Stomach (tissue), 9 donors: ENCODE measurements around the gene TBC1D14. TPM values are rescaled to one million over a fixed set of nuclear protein-coding genes. Genes with fewer than 3 reads are reported as not detected.

ENCODE experiments used
- DNase-seq, 2 donors: peaks; one replicate each; pipeline versions ENCODE4 v3.0.0 to v3.0.0-alpha.2; 2013 to 2019
- H3K27ac ChIP-seq, 5 donors: fragments of 200-600 bp in 4 of 5; sonication (generic) in 4 of 5; one replicate each; pipeline ENCODE4 v1.5.1; 2013 to 2019; ENCODE audit warnings: mild to moderate bottlenecking in 1 of 5, moderate library complexity in 1 of 5
- H3K27me3 ChIP-seq, 3 donors: fragments of 200-600 bp; sonication (generic); one replicate each; pipeline ENCODE4 v1.5.1; 2017 to 2019; ENCODE audit warnings: mixed run types in 1 of 3
- H3K36me3 ChIP-seq, 4 donors: fragments of 200-600 bp; sonication (generic); 1 replicate in 3 of 4; 2 replicates in 1 of 4; pipeline ENCODE4 v1.5.1; 2016 to 2019
- H3K4me1 ChIP-seq, 4 donors: fragments of 200-600 bp; sonication (generic); one replicate each; pipeline ENCODE4 v1.5.1; 2016 to 2019
- H3K4me3 ChIP-seq, 4 donors: fragments of 200-600 bp; sonication (generic) in 3 of 4; one replicate each; pipeline ENCODE4 v1.5.1; 2016 to 2019; ENCODE audit warnings: mild to moderate bottlenecking in 1 of 4
- H3K9me3 ChIP-seq, 4 donors: fragments of 200-600 bp; sonication (generic); one replicate each; pipeline ENCODE4 v1.5.1; 2016 to 2019
- CTCF ChIP-seq, 7 experiments: fragments of 450-650 bp in 4 of 7; fragments of 200-600 bp in 3 of 7; sonication (generic) in 3 of 7; IDR thresholded peaks; one replicate each; pipeline ENCODE4 v1.5.1; 2016 to 2019; ENCODE audit warnings: antibody characterized with exemption in 7 of 7, control low read depth in 2 of 7, mild to moderate bottlenecking in 1 of 7
- EP300 ChIP-seq: sonication (generic); formaldehyde crosslinking; IDR thresholded peaks from one replicate; pipeline ENCODE4 v1.6.1; 2017; ENCODE audit warnings: antibody characterized with exemption
- POLR2A ChIP-seq, 4 donors: fragments of 450-650 bp; IDR thresholded peaks; one replicate each; pipeline ENCODE4 v1.6.1; 2016; ENCODE audit warnings: antibody characterized with exemption in 4 of 4, control low read depth in 2 of 4, mild to moderate bottlenecking in 1 of 4, moderate library complexity in 1 of 4
- POLR2AphosphoS5 ChIP-seq, 3 donors: sonication (generic); formaldehyde crosslinking; IDR thresholded peaks; one replicate each; pipeline ENCODE4 v1.6.1; 2016; ENCODE audit warnings: antibody characterized with exemption in 3 of 3
- WGBS, 5 donors: extraction: QIAGEN DNeasy Blood & Tissue Kit in 3 of 5; methylation state at CpG; one replicate each; pipeline versions ENCODE4 v1.1.5 to v1.1.7; 2013 to 2018; 5-methylcytosine and 5-hydroxymethylcytosine counted together
- intact Hi-C: fragments of 100-400 bp; cut with DNase I; formaldehyde crosslinking; loops from one replicate; pipeline ENCODE4 v1.15.1; 2023; ENCODE audit warnings: low total_unique reads
- polyA plus RNA-seq, 3 donors: library from polyadenylated mRNA; stranded (reverse); fragments of 200-250 nt; gene quantifications; one replicate each; pipeline ENCODE4 v1.2.3, GENCODE V29; 2013
- total RNA-seq, 5 donors: library from RNA; depleted of rRNA; stranded (reverse); fragments of >200 nt; gene quantifications; one replicate each; pipeline versions ENCODE4 v1.1.0 to v1.2.3, GENCODE V29; 2014 to 2016
- donor health status: healthy with polysubstance abuse.
- donor health status: Bipolar disorder and iron deficiency.
- donor health status: healthy.

The TBC1D14 gene
- total and polyA plus RNA-seq, 8 donors: 19.5 to 72.4 (median 40.4) TPM

DNA sequence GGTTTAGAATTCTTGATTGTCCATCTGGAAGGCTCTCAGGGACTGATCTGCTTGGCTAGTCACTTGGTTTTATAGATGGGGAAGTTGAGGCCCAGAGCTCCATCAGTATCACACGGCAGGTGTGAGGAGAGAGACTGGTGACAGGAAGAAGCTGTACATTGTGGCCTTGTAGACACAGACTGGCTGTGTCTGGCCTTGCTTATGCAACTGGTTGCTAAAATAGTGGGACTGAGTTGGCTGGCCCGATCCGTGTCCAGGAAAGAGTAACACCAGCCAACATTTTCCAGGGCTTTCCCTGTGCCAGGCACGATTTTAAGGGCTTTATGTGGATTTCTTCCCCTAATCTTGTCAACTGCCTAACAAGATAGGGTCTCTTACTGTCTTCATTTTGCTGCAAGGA is 2.8 kb downstream of the TBC1D14 start:
- Histone ChIP-seq H3K36me3 (no peaks in the 10 kb centered on the region), H3K4me3 (no peak overlapping the region), H3K27ac (peak overlapping the region in 4 of 5 donors; percentile 20 to 100 (median 74)), H3K9me3 (no peaks in the 10 kb centered on the region), H3K27me3 (peaks cover 0 to 2% (median 0%) of the 10 kb centered on the region in 3 donors), H3K4me1 (peaks cover 60 to 88% (median 80%) of the 10 kb centered on the region in 4 donors)
- no peak for DNase-seq
- TF ChIP-seq POLR2AphosphoS5 (IDR thresholded peaks at IDR 0.05) (no peak), EP300 (no peak), POLR2A (IDR thresholded peaks at IDR 0.05) (no peak), CTCF (IDR thresholded peaks at IDR 0.05) (no peak)
- WGBS, 5 donors: 23 to 67% (median 47%) methylated on average over 4 of the region's 4 CpGs
- intact Hi-C loops: no loop called here

DNA sequence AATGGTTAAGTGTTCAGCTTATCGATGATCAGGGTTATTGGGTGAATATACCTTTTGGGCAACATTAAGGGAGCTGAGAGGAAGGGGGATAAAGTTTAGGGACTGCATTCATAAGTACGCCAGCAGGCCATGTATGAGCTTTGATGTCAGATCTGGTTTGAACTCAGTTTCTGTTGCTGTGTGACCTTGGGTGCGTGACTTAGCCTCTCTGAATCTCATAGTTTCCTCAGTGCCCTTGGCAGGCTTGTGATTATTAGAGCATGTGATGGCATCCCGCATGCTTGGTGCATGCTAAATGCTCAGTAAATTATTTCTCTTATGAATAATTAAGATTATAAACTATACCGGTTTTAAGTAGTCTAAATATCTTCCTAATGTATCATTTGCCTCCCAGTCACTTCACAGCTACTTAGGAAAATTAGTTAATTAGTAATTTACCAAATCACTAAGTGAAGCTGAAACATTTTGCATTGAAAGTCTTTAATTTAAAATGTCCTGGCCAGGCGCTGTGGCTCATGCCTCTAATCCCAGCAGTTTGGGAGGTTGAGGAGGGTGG is 3.8 kb downstream of the TBC1D14 start:
- 84 to 93% (median 86%) methylated on average over 6 of the region's 6 CpGs for WGBS, 5 donors
- DNase-seq: no peak
- H3K36me3 ChIP-seq: no peaks in the 10 kb centered on the region
- intact Hi-C loops: no loop called here
- TF ChIP-seq POLR2AphosphoS5 (IDR thresholded peaks at IDR 0.05): no peak
- no peak for TF ChIP-seq CTCF (IDR thresholded peaks at IDR 0.05)
- TF ChIP-seq POLR2A (IDR thresholded peaks at IDR 0.05): no peak
- no peak for TF ChIP-seq EP300
- H3K9me3 ChIP-seq: no peaks in the 10 kb centered on the region
- H3K4me1 ChIP-seq: peaks cover 63 to 88% (median 80%) of the 10 kb centered on the region in 4 donors
- H3K27me3 ChIP-seq: no peaks in the 10 kb centered on the region
- H3K4me3 ChIP-seq: no peak overlapping the region
- peak overlapping the region in 4 of 5 donors; percentile 20 to 100 (median 62) for H3K27ac ChIP-seq

- no peak for TF ChIP-seq POLR2AphosphoS5 (IDR thresholded peaks at IDR 0.05)
- no peak for TF ChIP-seq POLR2A (IDR thresholded peaks at IDR 0.05)
- no peak for TF ChIP-seq EP300
- no peak for TF ChIP-seq CTCF (IDR thresholded peaks at IDR 0.05)
- no peaks in the 10 kb centered on the region for H3K36me3 ChIP-seq
- H3K4me3 ChIP-seq: no peak overlapping the region
- no peaks in the 10 kb centered on the region for H3K27me3 ChIP-seq
- DNase-seq: no peak
- intact Hi-C loops: no loop called here
- H3K9me3 ChIP-seq: no peaks in the 10 kb centered on the region
- 83 to 93% (median 88%) methylated on average over 9 of the region's 9 CpGs for WGBS, 5 donors
- peaks cover 64 to 92% (median 83%) of the 10 kb centered on the region in 4 donors for H3K4me1 ChIP-seq
- H3K27ac ChIP-seq: peak overlapping the region in 4 of 5 donors; percentile 22 to 99 (median 89)
Observed at GRCh38 chr4:6914448-6914847, 4.8 kb downstream of the TBC1D14 start.

DNA sequence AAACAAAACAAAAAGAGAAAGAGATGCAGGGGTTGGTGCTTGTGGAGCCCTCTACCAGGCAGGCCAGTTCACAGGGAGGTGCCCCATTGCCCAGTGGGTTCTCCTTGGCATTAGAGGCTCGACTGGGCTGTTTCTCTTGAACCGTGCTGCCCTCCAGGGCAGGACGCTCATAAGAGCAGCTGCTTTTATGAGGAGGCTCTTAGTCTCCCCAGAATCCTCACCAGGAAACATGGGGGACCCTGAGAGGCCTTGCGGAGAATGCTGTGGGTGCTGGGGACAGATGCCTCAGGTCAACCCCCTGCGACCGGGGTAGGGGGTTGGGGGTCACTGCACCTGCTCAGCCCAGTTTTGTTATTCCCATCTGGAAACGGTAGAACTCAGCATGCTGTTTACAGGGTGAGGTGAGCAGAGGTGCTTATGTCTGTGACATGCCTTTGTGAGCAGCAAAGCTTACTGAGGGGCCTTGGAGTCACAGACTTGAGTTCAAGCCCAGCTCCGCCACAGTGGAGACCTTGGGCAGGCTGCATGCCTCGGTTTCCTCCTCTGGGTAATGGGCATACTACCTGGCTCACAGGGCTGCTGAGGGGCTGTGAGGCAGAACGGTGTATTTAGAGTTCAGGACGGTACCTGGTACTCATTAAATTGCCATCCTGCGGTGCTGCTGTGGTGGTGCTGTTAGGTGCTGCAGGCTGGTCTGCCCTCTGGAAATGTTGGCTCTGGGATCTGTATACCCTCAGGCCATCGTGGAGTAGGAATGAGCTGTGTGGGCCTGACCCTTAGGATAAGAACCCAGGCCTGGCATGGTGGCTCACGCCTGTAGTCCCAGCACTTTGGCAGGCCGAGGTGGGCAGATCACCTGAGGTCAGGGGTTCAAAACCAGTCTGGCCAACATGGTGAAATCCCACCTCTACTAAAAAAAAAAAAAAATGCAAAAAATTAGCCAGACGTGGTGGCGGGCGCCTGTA is 5.7 kb downstream of the TBC1D14 start:
- peaks cover 62 to 98% (median 85%) of the 10 kb centered on the region in 4 donors for H3K4me1 ChIP-seq
- DNase-seq: no peak
- TF ChIP-seq POLR2A (IDR thresholded peaks at IDR 0.05): no peak
- no peak for TF ChIP-seq EP300
- TF ChIP-seq POLR2AphosphoS5 (IDR thresholded peaks at IDR 0.05): no peak
- no peak for TF ChIP-seq CTCF (IDR thresholded peaks at IDR 0.05)
- H3K36me3 ChIP-seq: no peaks in the 10 kb centered on the region
- H3K27ac ChIP-seq: peak overlapping the region; percentile 22 to 99 (median 87)
- H3K4me3 ChIP-seq: no peak overlapping the region
- 90 to 91% (median 91%) methylated on average over 14 to 18 of the region's 18 CpGs for WGBS, 5 donors
- no peaks in the 10 kb centered on the region for H3K9me3 ChIP-seq
- H3K27me3 ChIP-seq: no peaks in the 10 kb centered on the region
- intact Hi-C loops: no loop called here
